B cell (primary cell): ENCODE results near the gene ABTB2. TPM values are rescaled to one million over a fixed set of nuclear protein-coding genes. Genes with fewer than 3 reads are reported as not detected.

Source experiments
- ATAC-seq: fragments of 200-7000 bp; cut with Tn5 transposase; one replicate; pipeline ENCODE4 v1.10.0; 2021; ENCODE audit warnings: low read depth, mild to moderate bottlenecking, moderate number of reproducible peaks, moderate library complexity
- CTCF ChIA-PET: fragments of 350-600 bp; sonication (Branson Sonifier 250); formaldehyde crosslinking; loops from one replicate; lab custom pipeline; 2021; ENCODE audit warnings: antibody characterized with exemption, inconsistent platforms; lab: Charles Lee
- POLR2A ChIA-PET: fragments of 350-600 bp; sonication (Branson Sonifier 250); formaldehyde crosslinking; loops from one replicate; lab custom pipeline; 2021; ENCODE audit warnings: antibody characterized with exemption; lab: Charles Lee
- DNase-seq: peaks from one replicate; pipeline ENCODE4 v3.0.0; 2013
- H2AFZ ChIP-seq: 2 replicates; pipeline ENCODE4 v1.6.1; 2012; ENCODE audit warnings: mild to moderate bottlenecking, low read depth, low read length; ENCODE audit not compliant: insufficient read depth, poor library complexity, severe bottlenecking
- H3K27ac ChIP-seq, 2 donors: 1 replicate in 1 of 2; 2 replicates in 1 of 2; pipeline ENCODE4 v1.5.1; 2012 to 2013; ENCODE audit warnings: low read length in 2 of 2, mild to moderate bottlenecking in 2 of 2, moderate library complexity in 1 of 2
- H3K27me3 ChIP-seq, 4 experiments: fragments of 200-600 bp in 1 of 4; sonication (generic) in 1 of 4; replicated peaks in 1 of 4; 1 replicate in 2 of 4; 2 replicates in 2 of 4; pipeline versions ENCODE4 v1.6.1 to v1.7.0; 2013 to 2016; ENCODE audit warnings: low read length in 3 of 4, mild to moderate bottlenecking in 2 of 4, mixed read lengths in 1 of 4, moderate library complexity in 1 of 4; ENCODE audit not compliant: insufficient read depth in 4 of 4, control insufficient read depth in 3 of 4; ENCODE audit errors: control extremely low read depth in 1 of 4
- H3K36me3 ChIP-seq, 2 experiments: replicated peaks in 1 of 2; 1 replicate in 1 of 2; 2 replicates in 1 of 2; pipeline versions ENCODE4 v1.6.1 to v1.7.1; 2013; ENCODE audit warnings: low read length in 1 of 2; ENCODE audit not compliant: insufficient read depth in 2 of 2, control insufficient read depth in 1 of 2; ENCODE audit errors: control extremely low read depth in 1 of 2, extremely low read depth in 1 of 2
- H3K4me1 ChIP-seq, 2 donors: fragments of 200-600 bp in 1 of 2; sonication (generic) in 1 of 2; 1 replicate in 1 of 2; 2 replicates in 1 of 2; pipeline versions ENCODE4 v1.5.1 to v1.6.1; 2013 to 2017; ENCODE audit warnings: low read length in 2 of 2; ENCODE audit not compliant: control insufficient read depth in 2 of 2, insufficient read depth in 2 of 2
- H3K4me2 ChIP-seq: replicated peaks from 2 replicates; pipeline ENCODE3; 2012; ENCODE audit warnings: mild to moderate bottlenecking, low read depth, low read length; ENCODE audit not compliant: poor library complexity, severe bottlenecking
- H3K4me3 ChIP-seq, 5 experiments: fragments of 200-600 bp in 1 of 5; sonication (generic) in 1 of 5; 1 replicate in 3 of 5; 2 replicates in 2 of 5; pipeline versions ENCODE4 v1.5.1 to v1.7.0; 2011 to 2016; ENCODE audit warnings: low read length in 4 of 5, mild to moderate bottlenecking in 4 of 5, low read depth in 2 of 5, control low read depth in 1 of 5, moderate library complexity in 1 of 5; ENCODE audit not compliant: insufficient read depth in 1 of 5; ENCODE audit errors: control extremely low read depth in 1 of 5, extremely low read depth in 1 of 5
- H3K79me2 ChIP-seq: fragments of 200-600 bp; sonication (generic); one replicate; pipeline ENCODE4 v1.6.0; 2016; ENCODE audit warnings: low read length; ENCODE audit not compliant: control insufficient read depth, insufficient read depth
- H3K9ac ChIP-seq: fragments of 200-600 bp; sonication (generic); 2 replicates; pipeline ENCODE4 v1.6.1; 2017; ENCODE audit warnings: mild to moderate bottlenecking, low read length, moderate library complexity
- H3K9me3 ChIP-seq, 3 donors: one replicate each; pipeline versions ENCODE4 v1.6.1 to v1.7.1; 2013; ENCODE audit warnings: low read length in 2 of 3; ENCODE audit not compliant: control insufficient read depth in 2 of 3, insufficient read depth in 1 of 3; ENCODE audit errors: control extremely low read depth in 1 of 3
- H4K20me1 ChIP-seq: 2 replicates; pipeline ENCODE4 v1.6.0; 2012; ENCODE audit warnings: mild to moderate bottlenecking, low read length; ENCODE audit not compliant: insufficient read depth, control insufficient read depth, poor library complexity, severe bottlenecking
- H3K27ac Mint-ChIP-seq: one replicate; pipeline ENCODE4 v1.8.0; 2021; ENCODE audit warnings: mixed read lengths
- H3K27me3 Mint-ChIP-seq: one replicate; pipeline ENCODE4 v1.8.0; 2021; ENCODE audit warnings: mixed read lengths
- H3K4me1 Mint-ChIP-seq: one replicate; pipeline ENCODE4 v1.8.0; 2021; ENCODE audit warnings: mixed read lengths
- H3K4me3 Mint-ChIP-seq: one replicate; pipeline ENCODE4 v1.8.0; 2021; ENCODE audit warnings: mixed read lengths
- H3K9me3 Mint-ChIP-seq: one replicate; pipeline ENCODE4 v1.8.0; 2022; ENCODE audit warnings: mixed read lengths; ENCODE audit not compliant: insufficient read depth
- EZH2 ChIP-seq: IDR thresholded peaks from 2 replicates; pipeline ENCODE4 v1.6.1; 2012; ENCODE audit warnings: borderline replicate concordance, low read depth, mild to moderate bottlenecking, moderate library complexity, low read length; ENCODE audit not compliant: insufficient read depth, poor library complexity, severe bottlenecking
- WGBS: methylation state at CpG from one replicate; pipeline ENCODE4 v1.1.5; 2013; ENCODE audit warnings: missing lambda C conversion rate; ENCODE audit not compliant: insufficient coverage; 5-methylcytosine and 5-hydroxymethylcytosine counted together
- intact Hi-C: fragments of 100-400 bp; cut with micrococcal nuclease; formaldehyde crosslinking; loops from one replicate; pipeline ENCODE4 v1.10.0; 2022
- polyA plus RNA-seq: library from polyadenylated mRNA; depleted of rRNA; stranded (reverse); fragments of >200 nt; gene quantifications from 2 replicates; pipeline ENCODE4 v1.2.3, GENCODE V29; 2012
- total RNA-seq, 2 donors: library from RNA; stranded (reverse); fragments of 120-200 nt in 1 of 2; gene quantifications; 1 replicate in 1 of 2; 2 replicates in 1 of 2; pipeline versions ENCODE4 v1.2.3 to v1.2.4, GENCODE V29; 2013 to 2022
- TF ChIP-seq, protein P1 (sequence below): fragments of 200-600 bp; IDR thresholded peaks from one replicate; pipeline ENCODE4 v1.8.0; 2022; ENCODE audit warnings: antibody characterized with exemption, mild to moderate bottlenecking

The ABTB2 gene
- total and polyA plus RNA-seq, 2 donors (not counting 1 experiment from before 2014, with no cell fraction given), result 0.30 to 5.9 TPM

DNA sequence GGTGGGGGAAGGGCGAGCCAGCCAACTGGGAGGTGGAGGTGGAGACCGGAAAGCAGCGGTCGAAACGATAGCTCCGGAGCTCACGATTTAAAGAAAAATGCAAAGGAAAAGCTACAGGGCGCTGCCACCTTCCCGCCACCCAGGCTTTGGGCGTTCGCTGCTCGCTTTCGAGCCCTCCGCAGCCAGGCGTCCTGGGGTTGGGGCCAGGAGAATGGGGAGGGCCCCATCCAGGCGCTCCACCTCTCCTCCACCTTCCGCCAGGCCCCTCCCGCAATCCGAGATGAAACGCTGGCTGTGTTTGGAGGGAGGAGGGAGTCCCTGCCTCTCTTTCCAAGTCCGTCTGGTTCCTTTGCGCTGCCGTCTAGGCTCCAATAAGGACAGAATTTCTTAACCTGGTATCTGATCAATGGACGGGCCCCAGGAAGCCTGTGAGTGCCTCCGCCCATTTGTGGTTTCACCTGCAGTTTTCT, 483 bp upstream of the ABTB2 start:
- POLR2A ChIA-PET, result interaction anchor here (0.6 to 1.8 kb wide), 7 partner anchors 54 to 355 kb away, joined by 3 to 19 read pairs (median 4); partner anchors contain the start of gene NAT10
- 1% methylated on average over 16 of the region's 25 CpGs for WGBS

More for the DNA sequence above, 483 bp upstream of the ABTB2 start:
- peak overlapping the region; percentile 69 for H3K9ac ChIP-seq
- no peaks in the 10 kb centered on the region for H3K9me3 Mint-ChIP-seq
- peak overlapping the region; percentile 91 for H3K4me2 ChIP-seq
- no peak for TF ChIP-seq EZH2
- TF ChIP-seq, protein P1, sequence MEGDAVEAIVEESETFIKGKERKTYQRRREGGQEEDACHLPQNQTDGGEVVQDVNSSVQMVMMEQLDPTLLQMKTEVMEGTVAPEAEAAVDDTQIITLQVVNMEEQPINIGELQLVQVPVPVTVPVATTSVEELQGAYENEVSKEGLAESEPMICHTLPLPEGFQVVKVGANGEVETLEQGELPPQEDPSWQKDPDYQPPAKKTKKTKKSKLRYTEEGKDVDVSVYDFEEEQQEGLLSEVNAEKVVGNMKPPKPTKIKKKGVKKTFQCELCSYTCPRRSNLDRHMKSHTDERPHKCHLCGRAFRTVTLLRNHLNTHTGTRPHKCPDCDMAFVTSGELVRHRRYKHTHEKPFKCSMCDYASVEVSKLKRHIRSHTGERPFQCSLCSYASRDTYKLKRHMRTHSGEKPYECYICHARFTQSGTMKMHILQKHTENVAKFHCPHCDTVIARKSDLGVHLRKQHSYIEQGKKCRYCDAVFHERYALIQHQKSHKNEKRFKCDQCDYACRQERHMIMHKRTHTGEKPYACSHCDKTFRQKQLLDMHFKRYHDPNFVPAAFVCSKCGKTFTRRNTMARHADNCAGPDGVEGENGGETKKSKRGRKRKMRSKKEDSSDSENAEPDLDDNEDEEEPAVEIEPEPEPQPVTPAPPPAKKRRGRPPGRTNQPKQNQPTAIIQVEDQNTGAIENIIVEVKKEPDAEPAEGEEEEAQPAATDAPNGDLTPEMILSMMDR, result no peak
- no peaks in the 10 kb centered on the region for H4K20me1 ChIP-seq
- H3K27ac Mint-ChIP-seq, result peak overlapping the region; percentile 80
- peak overlapping the region; percentile 56 to 68 (median 66) for H3K4me3 ChIP-seq
- H3K4me3 Mint-ChIP-seq, result peak overlapping the region; percentile 90
- no peaks in the 10 kb centered on the region for H3K36me3 ChIP-seq
- H3K27ac ChIP-seq, result peak overlapping the region in 1 of 2 donors; percentile 43
- ATAC-seq, result peak; percentile 8
- intact Hi-C loops, result loop anchor here (1.0 to 10.0 kb wide), 6 partner anchors 107 to 1101 kb away; partner anchors contain the start of genes FBXO3 and HIPK3
- H3K9me3 ChIP-seq, result peaks cover 0 to 8% (median 0%) of the 10 kb centered on the region in 3 donors
- CTCF ChIA-PET, result interaction anchor here (0.6 to 4.9 kb wide), 15 partner anchors 11 to 561 kb away, joined by 3 to 129 read pairs (median 5); no protein-coding TSS in a partner anchor
- peak; percentile 78 for DNase-seq
- H3K4me1 ChIP-seq, result peaks cover 18 to 33% of the 10 kb centered on the region in 2 donors
- H3K4me1 Mint-ChIP-seq, result peaks cover 28% of the 10 kb centered on the region
- H3K79me2 ChIP-seq, result no peaks in the 10 kb centered on the region
- H3K27me3 ChIP-seq, result peaks cover 0 to 44% (median 39%) of the 10 kb centered on the region in 4 experiments
- H2AFZ ChIP-seq, result peak overlapping the region; percentile 76
- peaks cover 53% of the 10 kb centered on the region for H3K27me3 Mint-ChIP-seq
